HepG2 (cell line): ENCODE measurements around the gene VPS9D1. TPM values are rescaled to one million over a fixed set of nuclear protein-coding genes. Genes with fewer than 3 reads are reported as not detected.

ENCODE experiments used
- CREM ChIP-seq, 2 experiments: sonication (generic) in 1 of 2; formaldehyde crosslinking in 1 of 2; IDR thresholded peaks; 2 replicates each; pipeline versions ENCODE4 v1.4.0 to v1.6.1; 2016 to 2020; ENCODE audit warnings: antibody characterized with exemption in 1 of 2, mild to moderate bottlenecking in 1 of 2, missing genetic modification reagents in 1 of 2
- ETV5 ChIP-seq: IDR thresholded peaks from 2 replicates; pipeline ENCODE4 v1.6.1; 2018; ENCODE audit warnings: missing biosample characterization, missing genetic modification reagents, inconsistent platforms, borderline replicate concordance
- ETV6 ChIP-seq: sonication (generic); formaldehyde crosslinking; conservative IDR thresholded peaks from 2 replicates; pipeline ENCODE4 v1.4.0; 2020; ENCODE audit warnings: missing genetic modification reagents
- NFKB2 ChIP-seq: sonication (generic); formaldehyde crosslinking; IDR thresholded peaks from 2 replicates; pipeline ENCODE4 v1.4.0; 2020; ENCODE audit warnings: missing genetic modification reagents, borderline replicate concordance
- NKX3-1 ChIP-seq: sonication (generic); formaldehyde crosslinking; IDR thresholded peaks from 2 replicates; pipeline ENCODE4 v1.5.0; 2020; ENCODE audit warnings: missing genetic modification reagents
- NR3C1 ChIP-seq: sonication (generic); formaldehyde crosslinking; IDR thresholded peaks from 2 replicates; pipeline ENCODE4 v1.4.0; 2020; ENCODE audit warnings: missing genetic modification reagents
- RAD21 ChIP-seq: fragments of 450-650 bp; formaldehyde crosslinking; IDR thresholded peaks from 2 replicates; pipeline ENCODE4 v1.5.0; 2020; ENCODE audit warnings: mild to moderate bottlenecking
- REXO4 ChIP-seq: sonication (generic); formaldehyde crosslinking; IDR thresholded peaks from 2 replicates; pipeline ENCODE4 v1.8.0; 2022; ENCODE audit warnings: missing genetic modification reagents, mild to moderate bottlenecking, borderline replicate concordance
- RXRA ChIP-seq: sonication (generic); formaldehyde crosslinking; IDR thresholded peaks from 2 replicates; pipeline ENCODE4 v1.5.1; 2020; ENCODE audit warnings: missing genetic modification reagents
- SALL2 ChIP-seq: sonication (generic); formaldehyde crosslinking; IDR thresholded peaks from 2 replicates; pipeline ENCODE4 v1.8.1; 2023; ENCODE audit warnings: mild to moderate bottlenecking, missing genetic modification reagents, inconsistent platforms
- TAF1 ChIP-seq: sonication (generic); formaldehyde crosslinking; IDR thresholded peaks from 2 replicates; pipeline ENCODE4 v1.4.0; 2020; ENCODE audit warnings: missing genetic modification reagents
- ZFP36L2 ChIP-seq: sonication (generic); formaldehyde crosslinking; IDR thresholded peaks from 2 replicates; pipeline ENCODE4 v1.4.0; 2020; ENCODE audit warnings: missing genetic modification reagents
- ZNF224 ChIP-seq: sonication (generic); formaldehyde crosslinking; IDR thresholded peaks from 2 replicates; pipeline ENCODE4 v1.5.0; 2020; ENCODE audit warnings: mild to moderate bottlenecking, missing genetic modification reagents
- ZNF251 ChIP-seq: sonication (generic); formaldehyde crosslinking; IDR thresholded peaks from 2 replicates; pipeline ENCODE4 v1.9.0; 2021; ENCODE audit warnings: mild to moderate bottlenecking, missing genetic modification reagents
- ZNF275 ChIP-seq: sonication (generic); formaldehyde crosslinking; IDR thresholded peaks from 2 replicates; pipeline ENCODE4 v1.8.0; 2022; ENCODE audit warnings: missing genetic modification reagents, mild to moderate bottlenecking, inconsistent platforms, borderline replicate concordance
- ZNF34 ChIP-seq: sonication (generic); formaldehyde crosslinking; IDR thresholded peaks from 2 replicates; pipeline ENCODE4 v1.4.0; 2020; ENCODE audit warnings: mild to moderate bottlenecking, missing genetic modification reagents, borderline replicate concordance
- ZNF383 ChIP-seq: sonication (generic); formaldehyde crosslinking; IDR thresholded peaks from 2 replicates; pipeline ENCODE4 v1.4.0; 2020; ENCODE audit warnings: missing genetic modification reagents, mild to moderate bottlenecking, borderline replicate concordance
- ZNF546 ChIP-seq: sonication (generic); formaldehyde crosslinking; conservative IDR thresholded peaks from 2 replicates; pipeline ENCODE4 v1.8.1; 2023; ENCODE audit warnings: mild to moderate bottlenecking, missing genetic modification reagents
- ZNF607 ChIP-seq: sonication (generic); formaldehyde crosslinking; IDR thresholded peaks from 2 replicates; pipeline ENCODE4 v1.5.1; 2020; ENCODE audit warnings: missing genetic modification reagents, mild to moderate bottlenecking, borderline replicate concordance
- polyA plus RNA-seq, 8 experiments: library from polyadenylated mRNA; depleted of rRNA in 3 of 8; stranded (reverse) in 7 of 8; unstranded in 1 of 8; fragments of >200 nt; fragmentation: Illumina TruSeq in 4 of 8; extraction: Trizol in 4 of 8; gene quantifications; 2 replicates each; pipeline versions ENCODE4 v1.2.1 to v1.2.3, GENCODE V29; 2011 to 2016; ENCODE audit warnings: low read depth in 4 of 8, missing spikeins in 1 of 8, mixed read lengths in 1 of 8; ENCODE audit not compliant: insufficient read depth in 1 of 8
- total RNA-seq, 5 experiments: library from RNA; depleted of rRNA; stranded (reverse); fragments of >200 nt; fragmentation: Illumina TruSeq; extraction: Trizol; gene quantifications; 2 replicates each; pipeline ENCODE4 v1.2.3, GENCODE V29; 2016; ENCODE audit warnings: low read depth in 1 of 5
- TF ChIP-seq, protein P1 (sequence below): sonication (generic); formaldehyde crosslinking; IDR thresholded peaks from 2 replicates; pipeline ENCODE4 v1.5.0; 2020; ENCODE audit warnings: missing genetic modification reagents
- TF ChIP-seq, protein P2 (sequence below): sonication (generic); formaldehyde crosslinking; IDR thresholded peaks from 2 replicates; pipeline ENCODE4 v1.4.0; 2020; ENCODE audit warnings: missing genetic modification reagents, borderline replicate concordance
- TF ChIP-seq, protein P3 (sequence below), 2 experiments: sonication (generic) in 1 of 2; formaldehyde crosslinking in 1 of 2; IDR thresholded peaks; 2 replicates each; pipeline versions ENCODE4 v1.5.1 to v1.6.1; 2011 to 2020; ENCODE audit warnings: borderline replicate concordance in 1 of 2, low read depth in 1 of 2, low read length in 1 of 2, mild to moderate bottlenecking in 1 of 2, missing genetic modification reagents in 1 of 2, moderate library complexity in 1 of 2

VPS9D1 gene
- total and polyA plus RNA-seq, 2 of the 13 experiments (the other 11 are each of a cell fraction or from before 2014, with no cell fraction given), result 10.1 to 13.2 TPM

- TF ChIP-seq ETV6 (CRISPR knock-in tag) (peak; percentile 35; the same call in 1 of the 2 replicates), ZNF383 (CRISPR knock-in tag) (no peak), NFKB2 (CRISPR knock-in tag) (no peak), ZNF34 (CRISPR knock-in tag) (peak; percentile 83; the same call in 1 of the 2 replicates), RAD21 (CRISPR knock-in tag) (peak; percentile 96), ZFP36L2 (no peak), NR3C1 (no peak), ZNF224 (CRISPR knock-in tag) (no peak; the same call in 1 of the 2 replicates), ZNF251 (CRISPR knock-in tag) (no peak), TAF1 (CRISPR knock-in tag) (peak; percentile 50; the same call in 1 of the 2 replicates), ZNF607 (CRISPR knock-in tag) (no peak; the same call in 1 of the 2 replicates), ZNF275 (CRISPR knock-in tag) (peak; percentile 23; the same call in 1 of the 2 replicates), ETV5 (CRISPR knock-in tag) (peak; percentile 62; the same call in 1 of the 2 replicates), CREM (IDR thresholded peaks at IDR 0.05) (peak; percentile 96), CREM (CRISPR knock-in tag; IDR thresholded peaks at IDR 0.05) (no peak), REXO4 (CRISPR knock-in tag) (no peak), SALL2 (peak; percentile 54; the same call in 1 of the 2 replicates), ZNF546 (CRISPR knock-in tag) (no peak), RXRA (CRISPR knock-in tag) (no peak), NKX3-1 (CRISPR knock-in tag) (no peak; the same call in 1 of the 2 replicates)
- TF ChIP-seq, protein P1, sequence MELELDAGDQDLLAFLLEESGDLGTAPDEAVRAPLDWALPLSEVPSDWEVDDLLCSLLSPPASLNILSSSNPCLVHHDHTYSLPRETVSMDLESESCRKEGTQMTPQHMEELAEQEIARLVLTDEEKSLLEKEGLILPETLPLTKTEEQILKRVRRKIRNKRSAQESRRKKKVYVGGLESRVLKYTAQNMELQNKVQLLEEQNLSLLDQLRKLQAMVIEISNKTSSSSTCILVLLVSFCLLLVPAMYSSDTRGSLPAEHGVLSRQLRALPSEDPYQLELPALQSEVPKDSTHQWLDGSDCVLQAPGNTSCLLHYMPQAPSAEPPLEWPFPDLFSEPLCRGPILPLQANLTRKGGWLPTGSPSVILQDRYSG (CRISPR knock-in tag), result no peak
- TF ChIP-seq, protein P2, sequence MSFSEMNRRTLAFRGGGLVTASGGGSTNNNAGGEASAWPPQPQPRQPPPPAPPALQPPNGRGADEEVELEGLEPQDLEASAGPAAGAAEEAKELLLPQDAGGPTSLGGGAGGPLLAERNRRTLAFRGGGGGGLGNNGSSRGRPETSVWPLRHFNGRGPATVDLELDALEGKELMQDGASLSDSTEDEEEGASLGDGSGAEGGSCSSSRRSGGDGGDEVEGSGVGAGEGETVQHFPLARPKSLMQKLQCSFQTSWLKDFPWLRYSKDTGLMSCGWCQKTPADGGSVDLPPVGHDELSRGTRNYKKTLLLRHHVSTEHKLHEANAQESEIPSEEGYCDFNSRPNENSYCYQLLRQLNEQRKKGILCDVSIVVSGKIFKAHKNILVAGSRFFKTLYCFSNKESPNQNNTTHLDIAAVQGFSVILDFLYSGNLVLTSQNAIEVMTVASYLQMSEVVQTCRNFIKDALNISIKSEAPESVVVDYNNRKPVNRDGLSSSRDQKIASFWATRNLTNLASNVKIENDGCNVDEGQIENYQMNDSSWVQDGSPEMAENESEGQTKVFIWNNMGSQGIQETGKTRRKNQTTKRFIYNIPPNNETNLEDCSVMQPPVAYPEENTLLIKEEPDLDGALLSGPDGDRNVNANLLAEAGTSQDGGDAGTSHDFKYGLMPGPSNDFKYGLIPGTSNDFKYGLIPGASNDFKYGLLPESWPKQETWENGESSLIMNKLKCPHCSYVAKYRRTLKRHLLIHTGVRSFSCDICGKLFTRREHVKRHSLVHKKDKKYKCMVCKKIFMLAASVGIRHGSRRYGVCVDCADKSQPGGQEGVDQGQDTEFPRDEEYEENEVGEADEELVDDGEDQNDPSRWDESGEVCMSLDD (CRISPR knock-in tag), result no peak
- TF ChIP-seq, protein P3, sequence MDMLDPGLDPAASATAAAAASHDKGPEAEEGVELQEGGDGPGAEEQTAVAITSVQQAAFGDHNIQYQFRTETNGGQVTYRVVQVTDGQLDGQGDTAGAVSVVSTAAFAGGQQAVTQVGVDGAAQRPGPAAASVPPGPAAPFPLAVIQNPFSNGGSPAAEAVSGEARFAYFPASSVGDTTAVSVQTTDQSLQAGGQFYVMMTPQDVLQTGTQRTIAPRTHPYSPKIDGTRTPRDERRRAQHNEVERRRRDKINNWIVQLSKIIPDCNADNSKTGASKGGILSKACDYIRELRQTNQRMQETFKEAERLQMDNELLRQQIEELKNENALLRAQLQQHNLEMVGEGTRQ (IDR thresholded peaks at IDR 0.05; ENCODE audit: low read depth, low read length), result peak; percentile 97
- TF ChIP-seq, protein P3 (CRISPR knock-in tag; IDR thresholded peaks at IDR 0.05; ENCODE audit: borderline replicate concordance), result peak; percentile 99; the same call in 1 of the 2 replicates
These were observed 20.5 kb downstream of the VPS9D1 start (continued) for GRCh38 chr16:89700100-89700648.
